GM12892 (cell line): ENCODE measurements around the gene HP1BP3.

Source experiments
- DNase-seq: peaks from one replicate; pipeline ENCODE4 v3.0.0; 2011; ENCODE audit not compliant: insufficient read length
- FAIRE-seq: peaks from 2 replicates; lab custom pipeline; 2011; peaks lifted over from hg19 to GRCh38; lab: Jason Lieb, UNC
- POLR2A ChIP-seq: IDR thresholded peaks from 2 replicates; pipeline ENCODE4 v1.6.1; 2011; ENCODE audit warnings: low read depth, low read length, control low read depth
- POLR2AphosphoS5 ChIP-seq: IDR thresholded peaks from 2 replicates; pipeline ENCODE4 v1.6.1; 2011; ENCODE audit warnings: low read depth, low read length, control low read depth
- TAF1 ChIP-seq: IDR thresholded peaks from 2 replicates; pipeline ENCODE4 v1.6.1; 2011; ENCODE audit warnings: low read depth, mild to moderate bottlenecking, control low read depth, low read length, borderline replicate concordance

HP1BP3 gene

DNA sequence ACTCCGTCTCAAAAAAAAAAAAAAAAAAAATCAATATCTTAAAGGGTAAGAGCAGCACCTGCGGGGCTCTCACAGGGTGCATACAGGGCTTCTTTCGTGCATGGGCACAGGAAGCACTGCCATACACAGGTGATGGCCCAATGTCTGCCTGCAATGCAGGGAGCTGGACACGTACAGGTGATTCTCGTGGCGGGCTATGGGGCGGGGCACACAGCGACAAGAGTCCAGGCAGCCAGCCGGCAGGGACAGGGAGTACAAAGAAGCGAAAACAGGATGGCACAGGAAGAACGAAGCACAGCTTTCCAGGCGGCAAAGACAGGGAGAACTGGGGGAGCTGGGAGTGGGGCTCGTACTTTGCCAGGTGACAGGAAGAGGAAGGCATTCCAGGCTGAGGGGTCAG is 70.9 kb downstream of the HP1BP3 start:
- TF ChIP-seq TAF1 (no peak), POLR2A (no peak), POLR2AphosphoS5 (no peak)
- no peak for FAIRE-seq
- no peak for DNase-seq

- no peak for TF ChIP-seq POLR2AphosphoS5
These were observed 71.7 kb downstream of the HP1BP3 start for GRCh38 chr1:20715406-20715805.

GRCh38 chr1:20713440-20713839 is 73.7 kb downstream of the HP1BP3 start:
- TF ChIP-seq POLR2AphosphoS5 (no peak), POLR2A (no peak), TAF1 (no peak)
- FAIRE-seq (no peak), DNase-seq (no peak)

More at GRCh38 chr1:20715406-20715805, 71.7 kb downstream of the HP1BP3 start:
- FAIRE-seq (no peak), DNase-seq (no peak)

DNA sequence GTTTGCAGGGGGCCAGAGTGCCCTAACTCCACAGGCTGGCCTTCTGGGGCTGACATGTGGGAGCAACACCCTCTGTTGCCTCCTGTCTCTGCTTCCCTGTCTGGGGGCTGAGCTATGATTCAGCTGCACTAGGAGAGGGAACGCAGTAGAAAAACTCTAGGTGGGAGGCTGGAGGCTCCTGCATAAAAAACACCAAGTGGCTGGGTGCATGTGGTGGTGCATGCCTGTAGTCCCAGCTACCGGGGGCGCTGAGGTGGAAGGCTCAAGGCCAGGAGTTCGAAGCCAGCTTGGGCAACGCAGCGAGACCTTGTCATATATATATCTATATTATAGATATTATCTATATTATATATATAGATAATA is 74.9 kb downstream of the HP1BP3 start:
- DNase-seq (no peak), FAIRE-seq (no peak)
- no peak for TF ChIP-seq POLR2A
- no peak for TF ChIP-seq TAF1

GRCh38 chr1:20711285-20712214 is 75.6 kb downstream of the HP1BP3 start:
- TF ChIP-seq POLR2AphosphoS5, result no peak
- TF ChIP-seq POLR2A, result no peak
- TF ChIP-seq TAF1, result no peak
- FAIRE-seq, result no peak
- no peak for DNase-seq

- TF ChIP-seq POLR2AphosphoS5 (no peak), TAF1 (no peak), POLR2A (no peak)
- FAIRE-seq (no peak), DNase-seq (no peak)
These were observed 76.4 kb downstream of the HP1BP3 start for GRCh38 chr1:20710469-20711284.

DNA sequence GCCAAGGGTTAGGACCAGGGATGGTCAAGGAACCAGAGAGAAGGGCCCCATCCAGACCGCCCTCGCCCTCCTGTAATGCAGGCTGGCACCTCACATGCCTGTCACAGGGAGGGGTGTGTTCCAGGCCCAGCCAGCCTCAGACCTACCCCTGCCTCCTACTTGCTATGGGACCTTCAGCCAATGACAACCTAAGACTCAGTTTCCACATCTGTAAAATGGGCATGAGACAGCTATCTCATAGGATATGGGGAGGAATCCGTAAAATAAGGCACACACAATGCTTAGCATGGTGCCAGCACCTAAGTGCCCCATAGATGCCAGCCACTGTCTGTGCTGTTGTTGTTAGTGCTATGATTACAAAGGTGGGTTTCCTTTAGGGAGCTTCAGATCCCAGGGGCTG is 77.2 kb downstream of the HP1BP3 start:
- TF ChIP-seq POLR2AphosphoS5 (no peak), TAF1 (no peak), POLR2A (no peak)
- FAIRE-seq (no peak), DNase-seq (no peak)

GRCh38 chr1:20708891-20709290 is 78.2 kb downstream of the HP1BP3 start:
- TF ChIP-seq POLR2AphosphoS5, result no peak
- no peak for TF ChIP-seq POLR2A
- TF ChIP-seq TAF1, result no peak
- no peak for FAIRE-seq
- DNase-seq, result no peak

GRCh38 chr1:20708057-20708456 is 79.0 kb downstream of the HP1BP3 start:
- FAIRE-seq, result no peak
- TF ChIP-seq TAF1 (no peak), POLR2A (no peak), POLR2AphosphoS5 (no peak)

GRCh38 chr1:20706841-20707240 is 80.3 kb downstream of the HP1BP3 start:
- TF ChIP-seq POLR2A (no peak), TAF1 (no peak), POLR2AphosphoS5 (no peak)
- DNase-seq (no peak), FAIRE-seq (no peak)

More at GRCh38 chr1:20708057-20708456, 79.0 kb downstream of the HP1BP3 start:
- DNase-seq, result no peak

DNA sequence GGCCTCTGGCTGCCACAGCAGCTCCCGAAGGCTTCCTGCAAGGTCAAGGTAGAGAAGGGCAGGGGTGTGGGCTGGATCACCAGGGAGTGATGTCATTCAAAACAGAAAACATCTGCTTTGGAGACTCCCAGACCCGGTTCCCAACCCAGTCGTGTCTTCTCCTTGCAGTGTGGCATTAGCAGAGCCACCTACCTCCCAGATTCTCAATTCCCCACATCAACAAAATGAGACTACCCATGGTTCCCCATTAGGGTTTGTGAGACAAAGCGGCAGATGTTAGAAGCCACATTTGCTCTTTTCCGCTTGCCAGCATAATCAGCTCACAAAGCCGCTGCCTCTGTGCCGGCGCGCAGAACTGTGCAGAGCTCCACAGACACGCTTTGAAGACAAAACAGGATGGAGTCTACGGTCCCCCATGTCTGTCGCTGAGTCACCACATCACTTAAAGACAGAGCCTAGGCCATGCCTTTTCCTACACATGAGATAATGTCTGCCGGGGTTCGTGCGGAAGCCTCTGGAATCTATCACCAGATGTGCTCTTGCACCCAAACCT is 81.8 kb downstream of the HP1BP3 start:
- TF ChIP-seq TAF1 (no peak), POLR2A (no peak), POLR2AphosphoS5 (no peak)
- no peak for FAIRE-seq

GRCh38 chr1:20704390-20705202 is 82.5 kb downstream of the HP1BP3 start:
- FAIRE-seq, result no peak
- DNase-seq, result no peak
- TF ChIP-seq POLR2AphosphoS5, result no peak
- TF ChIP-seq TAF1, result no peak
- TF ChIP-seq POLR2A, result no peak

More for the DNA sequence above, 81.8 kb downstream of the HP1BP3 start:
- DNase-seq, result no peak
